Tibial nerve (tissue), 4 donors: Measurements from ENCODE around the gene SHISA6. TPM values are rescaled to one million over a fixed set of nuclear protein-coding genes. Genes with fewer than 3 reads are reported as not detected.
A peak's percentile ranks its signal among the peaks of the same experiment; 100 is the strongest.

Experiments used
- DNase-seq, 2 donors: peaks; one replicate each; pipeline ENCODE4 v3.0.0-alpha.2; 2019; ENCODE audit warnings: low spot score in 2 of 2
- H3K27ac ChIP-seq, 4 donors: fragments of 200-600 bp; sonication (generic) in 3 of 4; one replicate each; pipeline ENCODE4 v1.5.1; 2017 to 2019; ENCODE audit warnings: mild to moderate bottlenecking in 1 of 4
- H3K27me3 ChIP-seq, 2 donors: fragments of 200-600 bp; sonication (generic) in 1 of 2; one replicate each; pipeline versions ENCODE4 v1.5.1 to v1.6.0; 2017 to 2019
- H3K36me3 ChIP-seq, 3 donors: fragments of 200-600 bp; sonication (generic); one replicate each; pipeline ENCODE4 v1.5.1; 2018 to 2019
- H3K4me1 ChIP-seq, 4 donors: fragments of 200-600 bp; sonication (generic) in 3 of 4; one replicate each; pipeline ENCODE4 v1.5.1; 2017 to 2019
- H3K4me3 ChIP-seq, 4 donors: fragments of 200-600 bp; sonication (generic) in 3 of 4; one replicate each; pipeline ENCODE4 v1.5.1; 2017 to 2019; ENCODE audit warnings: mild to moderate bottlenecking in 1 of 4, moderate library complexity in 1 of 4
- H3K9me3 ChIP-seq, 4 donors: fragments of 200-600 bp; sonication (generic) in 3 of 4; one replicate each; pipeline ENCODE4 v1.5.1; 2017 to 2019
- CTCF ChIP-seq, 5 experiments: fragments of 200-600 bp in 3 of 5; fragments of 450-650 bp in 2 of 5; sonication (generic) in 3 of 5; IDR thresholded peaks; one replicate each; pipeline ENCODE4 v1.5.1; 2016 to 2019; ENCODE audit warnings: antibody characterized with exemption in 5 of 5, mild to moderate bottlenecking in 3 of 5, moderate library complexity in 2 of 5
- EP300 ChIP-seq, 2 donors: sonication (generic); formaldehyde crosslinking; IDR thresholded peaks; one replicate each; pipeline ENCODE4 v1.6.1; 2017; ENCODE audit warnings: antibody characterized with exemption in 2 of 2, mild to moderate bottlenecking in 1 of 2
- POLR2A ChIP-seq, 2 donors: fragments of 450-650 bp; IDR thresholded peaks; one replicate each; pipeline ENCODE4 v1.6.1; 2017; ENCODE audit warnings: antibody characterized with exemption in 2 of 2, mild to moderate bottlenecking in 2 of 2, moderate library complexity in 2 of 2
- WGBS, 2 donors: methylation state at CpG; one replicate each; pipeline ENCODE4 v1.1.5; 2018; 5-methylcytosine and 5-hydroxymethylcytosine counted together
- total RNA-seq, 4 donors: library from RNA; depleted of rRNA; stranded (reverse); fragments of >200 nt; gene quantifications; one replicate each; pipeline ENCODE4 v1.1.0, GENCODE V29; 2016

The SHISA6 gene
- total RNA-seq, result 10 to 100 TPM; 10.8 to 28.0 (median 21.9) TPM

GRCh38 chr17:11240841-11241610, at the start of gene SHISA6:
Gene SHISA6 (plus strand): TSS chr17:11241213.
- no peak for DNase-seq
- Histone ChIP-seq H3K27ac (peak within 1 kb of the TSS in 2 of 4 donors; percentile 42 to 59), H3K36me3 (no peaks in the 10 kb centered on the region), H3K4me3 (peak within 1 kb of the TSS; percentile 30 to 54 (median 42)), H3K4me1 (peaks cover 0 to 18% (median 2%) of the 10 kb centered on the region in 4 donors), H3K9me3 (no peaks in the 10 kb centered on the region), H3K27me3 (peaks cover 0 to 38% of the 10 kb centered on the region in 2 donors)
- WGBS, 2 donors, result 4% methylated on average over 91 of the region's 126 CpGs; no CpG with 5 or more reads in 1 of the 2 donors
- TF ChIP-seq POLR2A (IDR thresholded peaks at IDR 0.05) (no peak), CTCF (IDR thresholded peaks at IDR 0.05) (no peak), EP300 (IDR thresholded peaks at IDR 0.05) (no peak)

DNA sequence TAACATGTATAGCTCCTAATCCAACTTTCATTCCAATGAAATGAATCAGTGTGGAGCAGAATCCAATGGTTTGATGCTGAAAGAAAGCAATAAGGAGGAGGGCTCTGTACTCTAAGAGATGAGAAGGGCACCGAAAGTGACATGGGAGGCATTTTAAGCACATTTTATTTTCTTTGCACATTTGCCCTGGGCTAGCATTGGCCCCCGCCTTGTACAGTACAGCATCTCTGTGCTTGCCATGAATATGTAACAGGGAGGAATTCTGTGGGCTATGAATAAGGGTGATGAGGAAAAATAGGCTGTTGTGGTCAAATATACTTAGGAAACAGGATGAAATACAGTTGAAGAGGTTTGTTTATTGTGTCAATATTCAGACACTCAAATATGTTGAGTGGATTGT, 45.2 kb upstream of the SHISA6 start:
- Histone ChIP-seq H3K36me3 (no peaks in the 10 kb centered on the region), H3K27ac (no peak overlapping the region), H3K4me3 (no peak overlapping the region), H3K9me3 (no peaks in the 10 kb centered on the region), H3K27me3 (no peaks in the 10 kb centered on the region), H3K4me1 (no peaks in the 10 kb centered on the region)
- DNase-seq, result no peak
- WGBS, 2 donors, result 82 to 95% methylated on average over 2 of the region's 2 CpGs
- TF ChIP-seq EP300 (IDR thresholded peaks at IDR 0.05), result no peak
- TF ChIP-seq CTCF (IDR thresholded peaks at IDR 0.05), result no peak
- TF ChIP-seq POLR2A (IDR thresholded peaks at IDR 0.05), result no peak

GRCh38 chr17:11204991-11205390, 36.0 kb upstream of the SHISA6 start:
- no peak overlapping the region for H3K4me3 ChIP-seq
- no peak for DNase-seq
- whole genome bisulfite sequencing, 2 donors, result 72 to 73% methylated on average over 3 of the region's 3 CpGs
- H3K27ac ChIP-seq, result no peak overlapping the region
- no peak for TF ChIP-seq EP300 (IDR thresholded peaks at IDR 0.05)
- no peak for TF ChIP-seq CTCF (IDR thresholded peaks at IDR 0.05)
- no peak for TF ChIP-seq POLR2A (IDR thresholded peaks at IDR 0.05)
- H3K36me3 ChIP-seq, result no peaks in the 10 kb centered on the region
- peaks cover 0 to 5% (median 0%) of the 10 kb centered on the region in 4 donors for H3K9me3 ChIP-seq
- H3K27me3 ChIP-seq, result no peaks in the 10 kb centered on the region
- no peaks in the 10 kb centered on the region for H3K4me1 ChIP-seq

DNA sequence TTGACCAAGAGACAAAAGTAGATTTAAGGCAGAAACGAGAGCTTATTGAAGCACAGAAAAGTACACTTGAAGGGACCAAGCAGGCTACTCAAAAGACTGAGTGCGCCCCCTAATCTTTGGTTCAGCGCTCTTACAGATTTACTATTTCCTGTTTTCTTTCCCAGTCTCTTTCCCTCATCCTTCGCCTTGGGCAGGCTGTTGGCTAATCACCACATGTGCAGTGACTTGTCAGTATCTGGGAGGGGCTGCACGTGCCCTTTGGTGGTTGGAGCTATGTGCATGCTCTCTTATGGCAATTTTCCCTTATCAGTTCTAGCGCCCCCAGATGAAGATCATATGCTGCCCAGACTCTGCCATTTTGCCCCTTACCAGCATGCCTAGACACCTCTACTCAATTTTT, 35.4 kb upstream of the SHISA6 start:
- DNase-seq, result no peak
- H3K27ac ChIP-seq, result no peak overlapping the region
- no peak overlapping the region for H3K4me3 ChIP-seq
- WGBS, 2 donors, result 55 to 57% methylated on average over 6 of the region's 6 CpGs
- H3K36me3 ChIP-seq, result no peaks in the 10 kb centered on the region
- TF ChIP-seq CTCF (IDR thresholded peaks at IDR 0.05), result no peak
- TF ChIP-seq EP300 (IDR thresholded peaks at IDR 0.05), result no peak
- H3K27me3 ChIP-seq, result no peaks in the 10 kb centered on the region
- H3K4me1 ChIP-seq, result no peaks in the 10 kb centered on the region
- peaks cover 0 to 12% (median under 1%) of the 10 kb centered on the region in 4 donors for H3K9me3 ChIP-seq

DNA sequence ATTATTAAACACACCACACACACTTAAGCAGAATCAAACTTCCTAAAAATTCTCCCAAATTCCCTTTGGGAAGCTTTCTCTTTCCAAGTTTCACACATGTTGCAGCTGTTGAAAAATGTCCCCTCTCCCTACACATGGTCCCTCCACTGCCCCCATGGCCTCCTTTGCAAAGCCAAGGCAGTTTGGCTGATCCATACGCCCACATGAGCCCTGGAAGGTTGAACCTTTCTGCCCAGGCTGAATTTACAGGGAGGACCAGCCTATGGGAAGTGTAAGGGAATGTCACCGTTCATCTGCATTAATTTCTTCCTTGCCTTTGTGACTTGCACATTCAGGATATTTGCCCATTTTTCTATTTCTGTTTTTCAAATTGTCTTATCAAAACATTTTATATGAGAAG, 31.1 kb upstream of the SHISA6 start:
- no peak overlapping the region for H3K4me3 ChIP-seq
- 62 to 64% methylated on average over 2 of the region's 2 CpGs for WGBS, 2 donors
- no peak for TF ChIP-seq POLR2A (IDR thresholded peaks at IDR 0.05)
- no peak for TF ChIP-seq CTCF (IDR thresholded peaks at IDR 0.05)
- no peak for DNase-seq
- H3K36me3 ChIP-seq, result no peaks in the 10 kb centered on the region
- H3K9me3 ChIP-seq, result peaks cover 0 to 31% (median 5%) of the 10 kb centered on the region in 4 donors
- H3K4me1 ChIP-seq, result no peaks in the 10 kb centered on the region
- H3K27me3 ChIP-seq, result no peaks in the 10 kb centered on the region
- no peak overlapping the region for H3K27ac ChIP-seq
